Mesendoderm (in vitro differentiated cells): Measurements from ENCODE around the gene PIP5K1C.

Source experiments
- DNase-seq: peaks from one replicate; pipeline ENCODE4 v3.0.0; 2013
- H2AK5ac ChIP-seq: 2 replicates; pipeline ENCODE4 v1.6.1; 2013; ENCODE audit warnings: low read length, inconsistent platforms
- H2BK120ac ChIP-seq: 2 replicates; pipeline ENCODE4 v1.6.1; 2013; ENCODE audit warnings: low read depth, mild to moderate bottlenecking, low read length, moderate library complexity, mixed read lengths
- H2BK15ac ChIP-seq: replicated peaks from 2 replicates; pipeline ENCODE4 v1.6.1; 2013; ENCODE audit warnings: low read depth, mild to moderate bottlenecking, moderate library complexity
- H2BK5ac ChIP-seq: 2 replicates; pipeline ENCODE4 v1.6.1; 2013; ENCODE audit warnings: low read length, inconsistent platforms
- H3K18ac ChIP-seq: 2 replicates; pipeline ENCODE4 v1.6.1; 2013; ENCODE audit warnings: mild to moderate bottlenecking, low read length, mixed read lengths
- H3K23ac ChIP-seq: one replicate; pipeline ENCODE4 v1.6.1; 2013; ENCODE audit warnings: low read length
- H3K27ac ChIP-seq: 2 replicates; pipeline ENCODE4 v1.5.1; 2013; ENCODE audit warnings: low read depth, mild to moderate bottlenecking, inconsistent platforms, low read length, moderate library complexity
- H3K27me3 ChIP-seq: 2 replicates; pipeline ENCODE4 v1.6.1; 2013; ENCODE audit warnings: low read length, control low read depth, mild to moderate bottlenecking, inconsistent platforms; ENCODE audit not compliant: insufficient read depth, poor library complexity
- H3K36me3 ChIP-seq: 2 replicates; pipeline ENCODE4 v1.6.1; 2013; ENCODE audit warnings: low read length, inconsistent platforms; ENCODE audit not compliant: control insufficient read depth, insufficient read depth
- H3K4ac ChIP-seq: one replicate; pipeline ENCODE4 v1.6.1; 2013; ENCODE audit warnings: low read depth, mild to moderate bottlenecking, low read length, moderate library complexity
- H3K4me1 ChIP-seq: 2 replicates; pipeline ENCODE4 v1.6.1; 2013; ENCODE audit warnings: low read depth, low read length, inconsistent platforms; ENCODE audit not compliant: control insufficient read depth
- H3K4me2 ChIP-seq: 2 replicates; pipeline ENCODE4 v1.6.1; 2013; ENCODE audit warnings: low read length
- H3K4me3 ChIP-seq: 2 replicates; pipeline ENCODE4 v1.5.1; 2013; ENCODE audit warnings: mild to moderate bottlenecking, low read length
- H3K56ac ChIP-seq: one replicate; pipeline ENCODE4 v1.6.1; 2013; ENCODE audit warnings: low read length
- H3K79me1 ChIP-seq: 2 replicates; pipeline ENCODE4 v1.6.1; 2013; ENCODE audit warnings: low read length, inconsistent platforms
- H3K79me2 ChIP-seq: 2 replicates; pipeline ENCODE4 v1.6.1; 2013; ENCODE audit warnings: mild to moderate bottlenecking, low read length; ENCODE audit not compliant: control insufficient read depth, insufficient read depth
- H3K9ac ChIP-seq: 2 replicates; pipeline ENCODE4 v1.6.1; 2013; ENCODE audit warnings: low read length, inconsistent platforms
- H4K5ac ChIP-seq: one replicate; pipeline ENCODE4 v1.6.1; 2013; ENCODE audit warnings: low read length
- H4K8ac ChIP-seq: one replicate; pipeline ENCODE4 v1.6.1; 2013; ENCODE audit warnings: low read depth, mild to moderate bottlenecking, control low read depth, low read length, moderate library complexity
- WGBS: extraction: QIAGEN DNeasy Blood & Tissue Kit; methylation state at CpG from one replicate; pipeline ENCODE4 v1.1.7; 2013; ENCODE audit warnings: low lambda C conversion rate, missing lambda C conversion rate; ENCODE audit not compliant: insufficient coverage; ENCODE audit errors: extremely low coverage; 5-methylcytosine and 5-hydroxymethylcytosine counted together

The PIP5K1C gene

GRCh38 chr19:3679581-3679980 is 20.7 kb downstream of the PIP5K1C start:
- no peak overlapping the region for H3K4ac ChIP-seq
- peaks cover 9% of the 10 kb centered on the region for H3K4me1 ChIP-seq
- peaks cover 1% of the 10 kb centered on the region for H3K36me3 ChIP-seq
- no peak for DNase-seq
- peaks cover 10% of the 10 kb centered on the region for H3K79me1 ChIP-seq
- no peak overlapping the region for H3K56ac ChIP-seq
- no peak overlapping the region for H3K9ac ChIP-seq
- H2BK5ac ChIP-seq, result no peak overlapping the region
- no peaks in the 10 kb centered on the region for H3K27me3 ChIP-seq
- H3K4me3 ChIP-seq, result no peak overlapping the region
- H2BK15ac ChIP-seq, result no peak overlapping the region
- no peak overlapping the region for H2BK120ac ChIP-seq
- no peak overlapping the region for H3K23ac ChIP-seq
- WGBS, result no CpG with 5 or more reads among the region's 13 CpGs
- peaks cover 1% of the 10 kb centered on the region for H3K79me2 ChIP-seq
- no peak overlapping the region for H3K27ac ChIP-seq
- no peak overlapping the region for H2AK5ac ChIP-seq
- no peak overlapping the region for H3K4me2 ChIP-seq
- no peak overlapping the region for H4K8ac ChIP-seq
- no peak overlapping the region for H3K18ac ChIP-seq
- no peak overlapping the region for H4K5ac ChIP-seq

- Histone ChIP-seq H3K9ac (no peak overlapping the region), H3K79me1 (peaks cover 9% of the 10 kb centered on the region), H2AK5ac (no peak overlapping the region), H2BK5ac (no peak overlapping the region), H3K4me1 (peaks cover 9% of the 10 kb centered on the region), H2BK120ac (no peak overlapping the region), H3K36me3 (no peaks in the 10 kb centered on the region), H4K5ac (no peak overlapping the region), H4K8ac (no peak overlapping the region), H3K23ac (no peak overlapping the region), H3K4me2 (no peak overlapping the region), H3K27me3 (no peaks in the 10 kb centered on the region), H3K79me2 (peaks cover 1% of the 10 kb centered on the region), H3K18ac (no peak overlapping the region), H3K27ac (no peak overlapping the region), H3K4me3 (no peak overlapping the region), H2BK15ac (no peak overlapping the region), H3K4ac (no peak overlapping the region), H3K56ac (no peak overlapping the region)
- no peak for DNase-seq
- no CpG with 5 or more reads among the region's 12 CpGs for WGBS
Observed at GRCh38 chr19:3679138-3679537, 21.1 kb downstream of the PIP5K1C start.

DNA sequence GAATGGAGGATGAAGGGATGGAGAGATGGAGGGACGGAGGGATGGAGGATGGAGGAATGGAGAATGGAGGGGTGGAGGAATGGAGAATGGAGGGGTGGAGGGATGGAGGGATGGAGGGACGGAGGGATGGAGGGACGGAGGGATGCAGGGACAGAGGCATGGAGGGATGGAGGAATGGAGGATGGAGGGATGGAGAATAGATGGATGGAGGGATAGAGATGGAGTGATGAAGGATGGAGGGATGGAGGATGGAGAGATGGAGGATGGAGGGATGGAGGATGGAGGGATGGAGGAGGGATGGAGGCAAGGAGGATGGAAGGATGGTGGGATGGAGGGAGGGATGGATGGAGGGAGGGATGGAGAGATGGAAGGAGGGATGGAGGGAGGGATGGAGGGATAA is 22.1 kb downstream of the PIP5K1C start:
- Histone ChIP-seq H2BK5ac (no peak overlapping the region), H3K36me3 (no peaks in the 10 kb centered on the region), H3K27ac (no peak overlapping the region), H3K4me2 (no peak overlapping the region), H3K79me2 (peaks cover 1% of the 10 kb centered on the region), H3K23ac (no peak overlapping the region), H3K4me1 (peaks cover 5% of the 10 kb centered on the region), H2BK15ac (no peak overlapping the region), H2BK120ac (no peak overlapping the region), H4K5ac (no peak overlapping the region), H3K79me1 (peaks cover 10% of the 10 kb centered on the region), H3K4me3 (no peak overlapping the region), H3K9ac (no peak overlapping the region), H4K8ac (no peak overlapping the region), H3K18ac (no peak overlapping the region), H3K27me3 (no peaks in the 10 kb centered on the region), H2AK5ac (no peak overlapping the region), H3K56ac (no peak overlapping the region), H3K4ac (no peak overlapping the region)
- no peak for DNase-seq
- WGBS, result 100% methylated on average over 2 of the region's 3 CpGs

DNA sequence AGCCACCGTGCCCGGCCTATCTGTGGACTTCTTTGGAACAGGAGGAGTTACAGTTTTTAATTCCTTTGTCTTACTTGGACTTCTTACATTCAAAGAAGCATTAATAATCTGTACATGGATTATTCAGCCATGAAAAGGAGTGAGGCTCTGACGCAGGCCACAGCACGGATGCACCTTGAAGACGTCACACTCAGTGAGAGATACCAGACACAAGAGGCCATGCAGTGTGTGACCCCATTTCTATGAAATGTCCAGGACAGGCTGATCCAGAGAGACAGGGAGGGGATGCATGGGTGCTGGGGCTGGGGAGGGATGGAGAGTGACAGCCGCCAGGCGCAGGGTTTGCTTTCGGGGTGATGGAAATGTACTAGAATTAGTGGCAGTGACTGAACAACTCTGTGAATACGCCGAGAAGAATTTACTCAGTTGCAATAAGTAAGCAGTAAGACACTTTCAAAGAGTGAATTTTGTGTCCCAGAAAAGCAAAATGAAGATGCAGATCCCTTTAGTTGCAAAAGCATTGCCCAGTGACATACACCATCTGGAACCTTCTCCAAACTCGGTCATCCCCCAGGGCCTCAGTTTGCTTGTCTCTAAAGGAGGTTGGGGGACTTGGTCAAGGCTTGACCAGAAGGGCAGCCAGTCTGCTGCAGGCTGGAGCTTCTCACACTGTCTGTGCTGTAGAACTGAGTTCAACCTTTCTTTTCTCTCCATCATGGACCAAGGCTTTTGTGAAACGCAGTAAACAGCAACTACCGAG is 25.3 kb downstream of the PIP5K1C start:
- H4K8ac ChIP-seq, result no peak overlapping the region
- no peak overlapping the region for H3K4ac ChIP-seq
- H3K18ac ChIP-seq, result no peak overlapping the region
- no peak overlapping the region for H2AK5ac ChIP-seq
- H3K79me2 ChIP-seq, result peaks cover 1% of the 10 kb centered on the region
- no peaks in the 10 kb centered on the region for H3K36me3 ChIP-seq
- no peak for DNase-seq
- no peak overlapping the region for H3K9ac ChIP-seq
- H3K79me1 ChIP-seq, result peaks cover 8% of the 10 kb centered on the region
- no peak overlapping the region for H3K4me3 ChIP-seq
- no peak overlapping the region for H2BK5ac ChIP-seq
- no peak overlapping the region for H4K5ac ChIP-seq
- WGBS, result no CpG with 5 or more reads among the region's 13 CpGs
- no peak overlapping the region for H3K56ac ChIP-seq
- H3K4me2 ChIP-seq, result no peak overlapping the region
- peaks cover 2% of the 10 kb centered on the region for H3K4me1 ChIP-seq
- H3K23ac ChIP-seq, result no peak overlapping the region
- H2BK120ac ChIP-seq, result no peak overlapping the region
- no peak overlapping the region for H3K27ac ChIP-seq
- no peaks in the 10 kb centered on the region for H3K27me3 ChIP-seq
- H2BK15ac ChIP-seq, result no peak overlapping the region

DNA sequence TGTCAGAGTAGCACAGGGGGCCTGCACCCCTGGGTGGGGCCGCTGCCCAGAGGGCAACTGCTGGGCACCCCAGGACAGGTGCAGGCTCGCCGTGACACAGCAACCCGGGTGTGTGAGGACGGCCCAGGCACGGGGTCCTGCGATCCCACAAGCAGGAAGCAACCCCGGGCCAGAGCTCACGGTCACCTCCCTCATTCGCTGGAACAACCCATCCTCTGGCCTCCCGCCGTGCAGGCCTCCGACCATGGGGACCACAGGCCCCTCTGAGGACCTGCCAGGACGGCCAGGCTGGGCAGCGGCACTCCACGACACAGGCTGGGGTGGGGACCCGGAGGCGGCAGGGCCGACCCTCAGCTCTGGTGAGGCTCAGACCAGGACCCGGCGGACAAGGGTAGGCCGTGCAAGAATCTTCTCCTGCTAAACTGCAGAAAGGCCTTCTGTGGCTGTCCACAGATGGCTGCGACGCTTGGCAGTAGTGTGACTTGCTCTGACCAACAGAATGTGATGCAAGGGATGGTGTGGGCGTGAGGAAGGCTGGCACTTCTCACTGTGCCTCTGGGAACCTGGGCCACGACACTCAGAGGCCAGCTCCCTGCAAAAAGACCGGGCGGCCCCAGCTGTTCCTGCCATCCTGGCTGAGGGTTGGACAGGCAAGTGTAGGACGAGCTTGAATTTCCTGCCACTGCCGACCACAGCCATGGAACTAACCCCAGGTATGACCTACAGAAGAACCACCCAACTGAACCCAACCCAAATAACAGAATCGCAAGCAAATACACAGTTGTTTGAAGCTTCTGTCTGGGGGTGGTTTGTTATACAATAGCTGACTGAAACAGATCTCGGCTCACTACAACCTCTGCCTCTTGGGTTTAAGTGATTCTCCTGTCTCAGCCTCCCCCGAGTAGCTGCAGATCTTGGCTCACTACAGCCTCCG is 26.5 kb downstream of the PIP5K1C start:
- peaks cover 2% of the 10 kb centered on the region for H3K4me1 ChIP-seq
- no peaks in the 10 kb centered on the region for H3K27me3 ChIP-seq
- peaks cover 6% of the 10 kb centered on the region for H3K79me1 ChIP-seq
- H3K9ac ChIP-seq, result no peak overlapping the region
- peaks cover 1% of the 10 kb centered on the region for H3K79me2 ChIP-seq
- H3K4me3 ChIP-seq, result no peak overlapping the region
- H2BK120ac ChIP-seq, result no peak overlapping the region
- no peak overlapping the region for H4K8ac ChIP-seq
- no peak overlapping the region for H3K4ac ChIP-seq
- no peak overlapping the region for H3K27ac ChIP-seq
- no peak overlapping the region for H3K18ac ChIP-seq
- H4K5ac ChIP-seq, result no peak overlapping the region
- DNase-seq, result no peak
- WGBS, result no CpG with 5 or more reads among the region's 34 CpGs
- H2BK15ac ChIP-seq, result no peak overlapping the region
- H2BK5ac ChIP-seq, result no peak overlapping the region
- H3K36me3 ChIP-seq, result no peaks in the 10 kb centered on the region
- H3K56ac ChIP-seq, result no peak overlapping the region
- H2AK5ac ChIP-seq, result no peak overlapping the region
- H3K23ac ChIP-seq, result no peak overlapping the region
- no peak overlapping the region for H3K4me2 ChIP-seq
